RKO (cell line): ENCODE results near the gene URI1.
A peak's percentile ranks its signal among the peaks of the same experiment; 100 is the strongest.
"Not testable (repeated sequence)": the region's sequence is repeated elsewhere in the genome, so short reads cannot be mapped to it uniquely, and the experiment has no call there.

Source experiments
- DNase-seq: peaks from one replicate; pipeline ENCODE4 v3.0.0-alpha.2; 2016; ENCODE audit warnings: low spot score

The URI1 gene

GRCh38 chr19:29942404-29943261 lies 594 bp downstream of the URI1 start:
- peak; percentile 61 for DNase-seq

- DNase-seq: peak; percentile 74
These were observed 1.6 kb downstream of the URI1 start for GRCh38 chr19:29943615-29944014.

GRCh38 chr19:29944390-29945012 lies 2.5 kb downstream of the URI1 start:
- no peak for DNase-seq

- no peak for DNase-seq
These were observed 3.0 kb downstream of the URI1 start for GRCh38 chr19:29945017-29945416.

- no peak for DNase-seq
These were observed 3.4 kb downstream of the URI1 start for GRCh38 chr19:29945433-29945832.

- no peak for DNase-seq
These were observed 4.6 kb downstream of the URI1 start for GRCh38 chr19:29946645-29947044.

- DNase-seq: no peak
These were observed 5.8 kb downstream of the URI1 start for GRCh38 chr19:29947871-29948270.

- not testable (repeated sequence) for DNase-seq
These were observed 6.9 kb downstream of the URI1 start for GRCh38 chr19:29948759-29949470.

- DNase-seq: no peak
These were observed 10.1 kb downstream of the URI1 start for GRCh38 chr19:29952177-29952576.

GRCh38 chr19:29952646-29953045 lies 10.6 kb downstream of the URI1 start:
- no peak for DNase-seq

GRCh38 chr19:29953352-29954247 lies 11.6 kb downstream of the URI1 start:
- no peak for DNase-seq

- DNase-seq: no peak
These were observed 14.8 kb downstream of the URI1 start for GRCh38 chr19:29956855-29957254.

GRCh38 chr19:29961311-29961710 lies 19.3 kb downstream of the URI1 start:
- no peak for DNase-seq

GRCh38 chr19:29962793-29963192 lies 20.8 kb downstream of the URI1 start:
- no peak for DNase-seq

GRCh38 chr19:29963576-29963975 lies 21.5 kb downstream of the URI1 start:
- DNase-seq: no peak

- DNase-seq: no peak
These were observed 22.1 kb downstream of the URI1 start for GRCh38 chr19:29964171-29964570.

- DNase-seq: peak; percentile 26
These were observed 23.5 kb downstream of the URI1 start for GRCh38 chr19:29965492-29965891.

GRCh38 chr19:29966142-29966541 lies 24.1 kb downstream of the URI1 start:
- DNase-seq: not testable (repeated sequence)

GRCh38 chr19:29966588-29967249 lies 24.7 kb downstream of the URI1 start:
- DNase-seq: peak; percentile 40

GRCh38 chr19:29967623-29968022 lies 25.6 kb downstream of the URI1 start:
- DNase-seq: no peak

GRCh38 chr19:29969891-29970290 lies 27.9 kb downstream of the URI1 start:
- no peak for DNase-seq
